OCI-LY7 (cell line): ENCODE results near the gene KCTD2. TPM values are rescaled to one million over a fixed set of nuclear protein-coding genes. Genes with fewer than 3 reads are reported as not detected.
A peak's percentile ranks its signal among the peaks of the same experiment; 100 is the strongest.
"Not testable (repeated sequence)": the region's sequence is repeated elsewhere in the genome, so short reads cannot be mapped to it uniquely, and the experiment has no call there.

Experiments
- BruUV-seq: library from RNA; stranded (reverse); fragments of 400-500 nt; replicated peaks from 2 replicates; lab custom pipeline; 2021; lab: Mats Ljungman, UMichigan
- CTCF ChIA-PET: fragments of 300-600 bp; sonication (Branson Sonifier 250); formaldehyde crosslinking; loops from one replicate; lab custom pipeline; 2022; ENCODE audit warnings: antibody characterized with exemption; ENCODE audit not compliant: unreplicated experiment; lab: Charles Lee
- POLR2A ChIA-PET: fragments of 300-600 bp; sonication (Branson Sonifier 250); formaldehyde crosslinking; loops from one replicate; lab custom pipeline; 2022; ENCODE audit warnings: antibody characterized with exemption; lab: Charles Lee
- DNase-seq: peaks from one replicate; pipeline ENCODE4 v3.0.0-alpha.2; 2015; ENCODE audit warnings: low spot score
- H2AFZ ChIP-seq: fragments of 200-600 bp; sonication (generic), shearing (Covaris generic); 2 replicates; pipeline ENCODE4 v1.6.1; 2014; ENCODE audit warnings: mild to moderate bottlenecking, antibody characterized with exemption, low read length, moderate library complexity
- H3K27ac ChIP-seq: fragments of 200-600 bp; sonication (generic); 2 replicates; pipeline ENCODE4 v1.5.1; 2014; ENCODE audit warnings: mixed run types, low read depth, mild to moderate bottlenecking, moderate library complexity, low read length, inconsistent platforms; ENCODE audit not compliant: poor library complexity, severe bottlenecking
- H3K36me3 ChIP-seq: fragments of 200-600 bp; sonication (generic); 2 replicates; pipeline ENCODE4 v1.6.1; 2014; ENCODE audit warnings: mild to moderate bottlenecking, antibody characterized with exemption, low read length, moderate library complexity, mixed read lengths; ENCODE audit not compliant: insufficient read depth
- H3K4me1 ChIP-seq: fragments of 200-600 bp; sonication (generic); 2 replicates; pipeline ENCODE4 v1.5.1; 2014; ENCODE audit warnings: mild to moderate bottlenecking, low read length; ENCODE audit not compliant: insufficient read depth, poor library complexity, severe bottlenecking
- H3K4me2 ChIP-seq: fragments of 200-600 bp; sonication (generic); 2 replicates; pipeline ENCODE4 v1.6.1; 2014; ENCODE audit warnings: mild to moderate bottlenecking, low read length
- H3K4me3 ChIP-seq: fragments of 200-600 bp; sonication (generic); 2 replicates; pipeline ENCODE4 v1.5.1; 2014; ENCODE audit warnings: mild to moderate bottlenecking, low read depth, low read length; ENCODE audit not compliant: poor library complexity, severe bottlenecking
- H3K79me2 ChIP-seq: fragments of 200-600 bp; sonication (generic); 2 replicates; pipeline ENCODE4 v1.6.1; 2016; ENCODE audit warnings: low read depth, mild to moderate bottlenecking, low read length, moderate library complexity, mixed read lengths; ENCODE audit not compliant: insufficient read depth
- H3K9me2 ChIP-seq: fragments of 200-600 bp; sonication (generic); 2 replicates; pipeline ENCODE4 v1.6.1; 2016; ENCODE audit warnings: mild to moderate bottlenecking, low read length, mixed read lengths; ENCODE audit not compliant: insufficient read depth
- H3K9me3 ChIP-seq: fragments of 200-600 bp; sonication (generic); 2 replicates; pipeline ENCODE4 v1.6.1; 2014; ENCODE audit warnings: mild to moderate bottlenecking, mixed run types, low read length, mixed read lengths
- H4K20me1 ChIP-seq: fragments of 200-600 bp; sonication (generic); 2 replicates; pipeline ENCODE4 v1.6.1; 2014; ENCODE audit warnings: mild to moderate bottlenecking, antibody characterized with exemption, low read length, moderate library complexity, mixed read lengths; ENCODE audit not compliant: insufficient read depth
- CTCF ChIP-seq: fragments of 200-600 bp; sonication (generic); conservative IDR thresholded peaks from 2 replicates; pipeline ENCODE4 v1.5.1; 2014; ENCODE audit warnings: mild to moderate bottlenecking, antibody characterized with exemption, low read length, moderate library complexity, mixed read lengths
- EZH2phosphoT487 ChIP-seq: fragments of 200-600 bp; sonication (generic); IDR thresholded peaks from 2 replicates; pipeline ENCODE4 v1.6.1; 2018; ENCODE audit warnings: low read depth, borderline replicate concordance, mild to moderate bottlenecking, mixed run types, antibody characterized with exemption, low read length, moderate library complexity, mixed read lengths
- intact Hi-C: fragments of 100-400 bp; cut with micrococcal nuclease; formaldehyde crosslinking; loops from one replicate; pipeline ENCODE4 v1.10.0; 2022; ENCODE audit not compliant: unreplicated experiment
- total RNA-seq, 2 experiments: library from RNA; depleted of rRNA in 1 of 2; stranded (reverse); fragments of >200 nt in 1 of 2; shearing (Covaris generic) in 1 of 2; gene quantifications; 2 replicates each; pipeline ENCODE4 v1.2.3, GENCODE V29; 2014 to 2022

KCTD2 gene
- total RNA-seq, 2 experiments from 2014 or later: 21.0 to 29.8 TPM

GRCh38 chr17:75068750-75069149, 21.7 kb downstream of the KCTD2 start:
- Histone ChIP-seq H3K4me1 (no peaks in the 10 kb centered on the region), H2AFZ (no peak overlapping the region), H3K9me2 (no peaks in the 10 kb centered on the region), H3K4me2 (no peak overlapping the region), H4K20me1 (no peaks in the 10 kb centered on the region), H3K4me3 (no peak overlapping the region), H3K36me3 (peaks cover 16% of the 10 kb centered on the region), H3K79me2 (no peaks in the 10 kb centered on the region), H3K27ac (no peak overlapping the region), H3K9me3 (no peaks in the 10 kb centered on the region)
- intact Hi-C loops: no loop called here
- ChIA-PET CTCF (no interaction called here), POLR2A (interaction anchor here (0.5 to 0.7 kb wide), 2 partner anchors 32 to 514 kb away, joined by 3 to 4 read pairs; no protein-coding TSS in a partner anchor)
- no TSS peak for BruUV-seq
- TF ChIP-seq EZH2phosphoT487 (no peak), CTCF (no peak)
- DNase-seq: no peak

DNA sequence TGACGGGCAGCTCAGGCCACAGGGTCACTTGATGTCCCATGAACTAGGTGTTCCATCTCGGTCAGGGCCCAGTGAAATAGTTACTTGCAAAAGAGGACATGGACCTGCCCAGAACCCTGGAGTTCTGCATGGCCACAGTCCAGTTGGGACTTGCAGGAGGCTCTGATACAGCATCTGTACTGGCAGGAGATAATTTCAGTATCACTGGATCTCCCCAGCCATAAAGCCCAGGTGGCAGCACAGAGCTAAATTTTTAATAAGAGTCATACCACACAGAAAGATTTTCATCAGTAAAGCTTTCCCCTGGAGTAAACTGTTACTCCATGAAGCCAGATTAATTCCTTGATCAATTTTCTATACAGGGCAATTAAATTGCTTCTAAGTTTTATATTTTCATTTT, 22.8 kb downstream of the KCTD2 start:
- no peaks in the 10 kb centered on the region for H3K4me1 ChIP-seq
- no peak overlapping the region for H3K4me3 ChIP-seq
- CTCF ChIA-PET: no interaction called here
- peak; percentile 41 for DNase-seq
- H3K27ac ChIP-seq: no peak overlapping the region
- H3K4me2 ChIP-seq: no peak overlapping the region
- no TSS peak for BruUV-seq
- intact Hi-C loops: no loop called here
- H4K20me1 ChIP-seq: no peaks in the 10 kb centered on the region
- H3K9me2 ChIP-seq: no peaks in the 10 kb centered on the region
- no peak overlapping the region for H2AFZ ChIP-seq
- H3K9me3 ChIP-seq: no peaks in the 10 kb centered on the region
- H3K36me3 ChIP-seq: peaks cover 5% of the 10 kb centered on the region
- POLR2A ChIA-PET: interaction anchor here (0.5 to 1.1 kb wide), 5 partner anchors 10 to 360 kb away, joined by 3 to 4 read pairs (median 3); no protein-coding TSS in a partner anchor
- no peaks in the 10 kb centered on the region for H3K79me2 ChIP-seq
- TF ChIP-seq EZH2phosphoT487 (no peak), CTCF (peak; percentile 76)

DNA sequence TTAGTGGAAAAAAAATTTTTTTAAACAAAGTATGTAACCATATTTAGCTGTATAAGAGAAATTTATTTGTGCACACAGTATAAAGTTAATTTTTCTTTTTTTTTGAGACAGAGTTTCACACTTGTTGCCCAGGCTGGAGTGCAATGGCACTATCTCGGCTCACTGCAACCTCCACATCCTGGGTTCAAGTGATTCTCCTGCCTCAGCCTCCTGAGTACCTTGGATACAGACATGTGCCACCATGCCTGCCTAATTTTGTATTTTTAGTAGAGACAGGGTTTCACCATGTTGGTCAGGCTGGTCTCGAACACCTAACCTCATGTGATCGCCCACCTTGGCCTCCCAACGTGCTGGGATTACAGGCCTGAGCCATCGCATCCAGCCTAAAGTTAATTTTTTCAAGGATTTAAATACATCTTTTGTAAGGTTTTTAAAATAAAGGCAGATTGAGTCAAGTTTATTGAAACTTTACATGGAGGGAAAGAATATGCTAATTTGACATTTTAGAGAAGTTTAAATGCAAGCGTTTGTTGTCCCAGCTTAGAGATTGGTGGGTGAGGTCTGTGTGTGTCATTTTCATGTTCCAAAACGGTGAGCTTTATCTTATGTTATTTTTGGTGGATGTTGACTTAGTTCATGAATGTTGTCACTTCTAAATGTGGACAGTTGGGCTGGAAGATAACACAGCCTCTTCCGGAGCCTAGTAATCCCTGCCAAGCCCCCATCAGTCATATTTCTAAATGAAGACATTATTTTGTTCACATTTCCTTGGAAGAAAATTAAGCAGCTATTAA, 24.6 kb downstream of the KCTD2 start:
- BruUV-seq, H3K4me1 ChIP-seq, H3K27ac ChIP-seq, DNase-seq, H3K4me3 ChIP-seq, H4K20me1 ChIP-seq, CTCF ChIA-PET, H3K9me3 ChIP-seq, intact Hi-C loops, H3K79me2 ChIP-seq, H2AFZ ChIP-seq, H3K36me3 ChIP-seq, H3K4me2 ChIP-seq, H3K9me2 ChIP-seq: not testable (repeated sequence)
- POLR2A ChIA-PET: interaction anchor here (0.9 kb wide), 1 partner anchor 11 kb away, joined by 3 read pairs; no protein-coding TSS in a partner anchor

GRCh38 chr17:75072909-75073308, 25.9 kb downstream of the KCTD2 start:
- POLR2A ChIA-PET: interaction anchor here (0.7 to 1.3 kb wide), 4 partner anchors 30 to 1259 kb away, joined by 3 read pairs; no protein-coding TSS in a partner anchor

More at GRCh38 chr17:75072909-75073308, 25.9 kb downstream of the KCTD2 start:
- H3K4me3 ChIP-seq, H3K4me1 ChIP-seq, H3K27ac ChIP-seq, H4K20me1 ChIP-seq, H2AFZ ChIP-seq, CTCF ChIA-PET, intact Hi-C loops, H3K9me2 ChIP-seq, H3K36me3 ChIP-seq, H3K79me2 ChIP-seq, BruUV-seq, H3K9me3 ChIP-seq, DNase-seq, H3K4me2 ChIP-seq: not testable (repeated sequence)
